NCI-H345 (cell line): ENCODE results near the gene C15orf61.
A peak's percentile ranks its signal among the peaks of the same experiment; 100 is the strongest.

Experiments used
- DNase-seq: peaks from one replicate; lab custom pipeline; 2025; lab: John Stamatoyannopoulos, UW

Gene C15orf61

DNA sequence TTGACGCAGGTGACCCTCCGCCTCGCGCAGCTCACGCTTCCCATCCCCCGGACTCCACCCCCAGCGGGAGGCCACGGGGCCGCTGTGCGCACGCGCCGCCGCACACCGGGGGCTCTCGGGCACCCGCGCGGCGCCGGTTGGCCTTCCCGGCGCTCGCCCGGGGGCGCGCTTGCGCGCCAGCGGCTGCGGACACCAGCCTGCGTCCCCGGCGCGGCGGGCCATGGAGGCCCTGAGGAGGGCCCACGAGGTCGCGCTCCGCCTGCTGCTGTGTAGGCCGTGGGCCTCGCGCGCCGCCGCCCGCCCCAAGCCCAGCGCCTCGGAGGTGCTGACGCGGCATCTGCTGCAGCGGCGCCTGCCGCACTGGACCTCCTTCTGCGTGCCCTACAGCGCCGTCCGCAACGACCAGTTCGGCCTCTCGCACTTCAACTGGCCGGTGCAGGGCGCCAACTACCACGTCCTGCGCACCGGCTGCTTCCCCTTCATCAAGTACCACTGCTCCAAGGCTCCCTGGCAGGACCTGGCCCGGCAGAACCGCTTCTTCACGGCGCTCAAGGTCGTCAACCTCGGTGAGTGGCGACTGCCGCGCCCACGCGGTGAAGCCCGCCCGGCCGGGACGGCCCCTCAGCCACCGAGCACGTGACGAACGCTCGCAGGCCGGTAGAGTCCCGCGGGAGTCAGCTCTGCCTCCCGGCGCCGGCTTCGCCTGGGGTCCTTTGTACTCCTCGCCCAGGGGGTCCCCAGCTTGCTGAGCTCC lies at the start of gene C15orf61:
Gene C15orf61 (plus strand): TSS at position 103 of the 754 bp plus-strand sequence. CDS start 118 bp downstream, at position 221.
- DNase-seq = peak; percentile 81

- no peak for DNase-seq
These were observed 48.0 kb upstream of the C15orf61 start for GRCh38 chr15:67472957-67473356.

- DNase-seq = no peak
These were observed 46.4 kb upstream of the C15orf61 start for GRCh38 chr15:67474405-67475110.

- DNase-seq = no peak
These were observed 41.0 kb upstream of the C15orf61 start for GRCh38 chr15:67479781-67480505.

GRCh38 chr15:67480741-67481140 lies 40.2 kb upstream of the C15orf61 start:
- no peak for DNase-seq

GRCh38 chr15:67481680-67482079 lies 39.3 kb upstream of the C15orf61 start:
- DNase-seq = no peak

- no peak for DNase-seq
These were observed 25.3 kb upstream of the C15orf61 start for GRCh38 chr15:67495585-67495984.

GRCh38 chr15:67501177-67501835 lies 19.6 kb upstream of the C15orf61 start:
- DNase-seq = peak; percentile 1

DNA sequence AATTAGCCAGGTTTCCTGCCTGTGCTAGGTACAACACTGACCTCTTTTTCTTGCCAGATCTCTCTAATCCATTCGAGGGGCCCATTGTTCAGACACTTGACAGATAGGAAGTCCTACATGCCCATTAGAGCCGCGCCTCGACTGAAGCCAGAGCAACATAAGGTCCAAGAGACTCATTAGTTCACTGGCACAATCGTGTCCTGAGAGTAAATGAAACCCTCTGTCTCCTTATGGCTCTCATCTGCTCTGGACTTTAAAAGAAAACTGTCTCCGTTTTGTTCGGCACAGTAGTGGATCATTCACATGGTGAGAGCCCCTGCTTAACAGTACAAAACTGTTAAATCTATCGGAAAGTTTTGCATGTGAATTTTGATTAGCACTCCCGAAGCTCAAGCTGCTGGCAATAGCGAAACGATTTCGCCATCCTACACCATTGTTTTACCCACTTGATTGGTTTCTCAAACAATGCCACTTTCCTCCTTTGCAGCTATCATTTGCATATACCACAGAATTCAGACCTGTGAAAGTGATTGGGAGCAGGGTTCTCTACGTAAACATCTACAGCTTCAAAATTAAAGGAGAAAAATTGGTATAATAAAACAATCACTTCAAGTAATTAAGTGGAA lies 19.0 kb upstream of the C15orf61 start:
- DNase-seq = no peak

DNA sequence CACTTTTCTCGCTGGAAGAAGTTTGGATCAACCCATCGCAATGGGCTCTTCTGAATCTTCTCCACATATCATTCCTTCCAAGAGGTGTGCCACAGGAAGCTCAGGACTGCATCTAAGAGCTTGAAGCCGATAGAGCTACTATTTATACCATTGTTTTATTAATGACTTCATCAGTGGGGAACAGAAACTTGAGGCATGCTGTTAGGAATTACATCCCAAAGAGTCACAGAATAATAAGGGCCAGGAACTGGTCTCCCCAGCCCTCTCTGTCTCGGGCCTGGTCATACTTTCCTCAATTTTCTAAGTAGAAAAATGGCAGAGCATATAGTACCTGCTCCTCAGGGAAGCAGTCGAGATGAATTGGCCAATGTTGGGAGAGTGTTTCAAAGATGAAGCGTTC lies 16.9 kb upstream of the C15orf61 start:
- DNase-seq = no peak

- no peak for DNase-seq
These were observed 16.1 kb upstream of the C15orf61 start for GRCh38 chr15:67504796-67505195.

GRCh38 chr15:67505675-67506572 lies 15.0 kb upstream of the C15orf61 start:
- DNase-seq = no peak

GRCh38 chr15:67506775-67507747 lies 13.9 kb upstream of the C15orf61 start:
- no peak for DNase-seq

- DNase-seq = no peak
These were observed 12.5 kb upstream of the C15orf61 start for GRCh38 chr15:67508407-67508806.

DNA sequence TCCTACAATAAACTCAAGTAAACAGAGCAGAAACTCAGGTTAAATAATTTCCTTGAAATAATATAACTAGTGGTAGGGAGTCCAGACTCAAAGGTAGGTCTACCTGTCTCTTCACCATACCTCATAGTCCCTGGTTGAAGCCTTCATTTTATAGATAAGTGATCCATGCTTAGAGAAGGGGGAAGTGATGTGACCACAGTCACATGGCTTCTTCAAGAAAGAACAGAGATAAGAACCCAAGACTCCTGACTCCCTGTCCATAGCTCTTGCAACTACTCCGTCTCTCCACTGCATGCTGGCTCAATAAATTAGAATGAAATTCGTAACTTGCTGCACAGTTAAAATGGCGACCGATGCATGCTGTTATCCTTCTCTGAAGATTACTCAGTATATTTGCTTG lies 11.0 kb upstream of the C15orf61 start:
- no peak for DNase-seq

DNA sequence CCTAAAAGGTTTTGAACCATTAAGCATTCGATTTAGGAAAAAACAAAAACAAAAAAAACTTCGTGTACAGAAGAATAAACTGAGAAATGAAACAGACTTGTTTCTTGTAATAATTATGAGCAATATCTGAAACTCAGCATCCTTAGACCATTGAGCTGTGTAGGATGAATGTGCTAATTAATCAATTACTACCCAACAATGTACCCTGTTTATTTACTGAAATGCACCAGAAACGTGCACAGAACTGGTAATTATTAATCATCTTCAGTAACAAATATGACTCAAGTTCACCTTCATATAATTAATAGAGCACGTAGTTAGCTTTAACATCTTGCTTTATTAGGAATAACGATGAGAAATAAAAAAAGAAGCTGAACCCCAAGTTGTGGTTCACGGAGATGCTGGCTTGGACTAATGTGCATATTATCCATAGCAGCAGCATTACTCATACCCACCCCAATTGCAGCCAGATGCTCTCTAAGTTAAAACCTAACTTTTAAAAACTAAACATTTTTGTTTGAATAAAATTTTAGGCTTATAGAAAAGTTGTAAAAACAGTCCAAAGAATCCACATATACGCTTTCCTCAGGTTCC lies 10.2 kb upstream of the C15orf61 start:
- no peak for DNase-seq

GRCh38 chr15:67511606-67512005 lies 9.3 kb upstream of the C15orf61 start:
- no peak for DNase-seq

DNA sequence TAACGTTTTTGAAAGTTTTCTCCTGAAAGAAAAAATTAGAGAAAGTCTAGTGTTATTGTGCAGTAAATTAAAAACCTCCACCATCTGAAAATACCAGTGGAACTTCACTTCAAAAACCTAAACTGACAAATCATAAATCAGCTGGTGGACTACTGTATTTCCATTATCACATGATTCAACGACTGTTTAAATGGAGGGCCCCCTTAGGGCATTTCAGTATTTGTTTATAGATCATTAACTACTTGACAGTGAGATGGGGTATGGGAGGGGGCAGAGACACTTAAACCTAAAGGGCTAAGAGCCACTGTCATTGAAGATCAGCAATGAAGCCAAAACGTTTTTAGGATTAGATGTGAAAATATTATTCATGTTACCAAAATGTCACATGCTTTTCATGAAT lies 8.8 kb upstream of the C15orf61 start:
- DNase-seq = peak; percentile 40
